K562 (cell line): ENCODE data around the gene KATNB1. TPM values are rescaled to one million over a fixed set of nuclear protein-coding genes. Genes with fewer than 3 reads are reported as not detected.
A peak's percentile ranks its signal among the peaks of the same experiment; 100 is the strongest.

Experiments used
- BACH1 ChIP-seq: fragments of 200-800 bp; sonication (Bioruptor generic); IDR thresholded peaks from 2 replicates; pipeline ENCODE4 v1.6.1; 2016; ENCODE audit warnings: missing genetic modification characterization, missing compliant biosample characterization
- E4F1 ChIP-seq: fragments of 250-450 bp; sonication (Bioruptor Pico); IDR thresholded peaks from 2 replicates; pipeline ENCODE4 v1.5.0; 2021; ENCODE audit warnings: mild to moderate bottlenecking, borderline replicate concordance
- PHB2 ChIP-seq: fragments of 450-650 bp; IDR thresholded peaks from 2 replicates; pipeline ENCODE4 v1.6.1; 2017; ENCODE audit warnings: low read depth
- USF1 ChIP-seq: sonication (generic); formaldehyde crosslinking; IDR thresholded peaks from 2 replicates; pipeline ENCODE4 v1.9.0; 2022; ENCODE audit warnings: mild to moderate bottlenecking, missing genetic modification reagents
- ZNF407 ChIP-seq: fragments of 450-650 bp; IDR thresholded peaks from 2 replicates; pipeline ENCODE4 v1.6.1; 2016; ENCODE audit warnings: low read depth
- polyA plus RNA-seq, 8 experiments: library from polyadenylated mRNA; depleted of rRNA in 4 of 8; stranded (reverse) in 5 of 8; unstranded in 3 of 8; fragments of >200 nt; fragmentation: Nextera tagmentation in 2 of 8; fragmentation: Illumina TruSeq in 1 of 8; extraction: Ambion mirVana in 2 of 8; extraction: Trizol in 1 of 8; gene quantifications; 2 replicates each; pipeline versions ENCODE4 v1.2.1 to v1.2.3, GENCODE V29; 2011 to 2014; ENCODE audit warnings: inconsistent platforms in 1 of 8, missing spikeins in 1 of 8
- total RNA-seq, 7 experiments: library from RNA; depleted of rRNA in 6 of 7; stranded (reverse); fragments of >200 nt in 6 of 7; fragmentation: Illumina TruSeq in 2 of 7; extraction: Trizol in 2 of 7; gene quantifications; 2 replicates each; pipeline versions ENCODE4 v1.2.1 to v1.2.3, GENCODE V29; 2011 to 2021; ENCODE audit warnings: low replicate concordance in 1 of 7

KATNB1 gene
- total and polyA plus RNA-seq, 9 of the 15 experiments (the other 6 are each of a cell fraction or from before 2014, with no cell fraction given) = 1.2 to 52.6 (median 21.9) TPM

- TF ChIP-seq ZNF407 (no peak), USF1 (CRISPR knock-in tag) (peak; percentile 78), PHB2 (no peak), E4F1 (CRISPR knock-in tag) (no peak), BACH1 (tag) (no peak)
Measured at GRCh38 chr16:57736419-57737351, 1.1 kb downstream of the KATNB1 start (continued).
